LHCN-M2 (cell line): ENCODE measurements around the gene GLUL. TPM values are rescaled to one million over a fixed set of nuclear protein-coding genes. Genes with fewer than 3 reads are reported as not detected.

Experiments used
- DNase-seq: peaks from one replicate; pipeline ENCODE4 v3.0.0-alpha.2; 2012; ENCODE audit warnings: low read depth
- polyA plus RNA-seq: library from polyadenylated mRNA; unstranded; fragments of >200 nt; gene quantifications from one replicate; pipeline ENCODE4 v1.2.1, GENCODE V29; 2012; ENCODE audit warnings: missing spikeins
- total RNA-seq: library from RNA; depleted of rRNA; stranded (reverse); fragments of >200 nt; gene quantifications from 2 replicates; pipeline ENCODE4 v1.2.3, GENCODE V29; 2014; rRNA removed

The GLUL gene
- 314 and 387 TPM in 2 replicates for total RNA-seq
- polyA plus RNA-seq: 122 TPM

- DNase-seq: peak; percentile 90
Measured at GRCh38 chr1:182391362-182392049, at the start of gene GLUL. Gene GLUL (minus strand): TSS chr1:182391790. CDS start chr1:182388737, 3,053 bp downstream.

GRCh38 chr1:182438326-182438725 lies 46.7 kb upstream of the GLUL start:
- no peak for DNase-seq

DNA sequence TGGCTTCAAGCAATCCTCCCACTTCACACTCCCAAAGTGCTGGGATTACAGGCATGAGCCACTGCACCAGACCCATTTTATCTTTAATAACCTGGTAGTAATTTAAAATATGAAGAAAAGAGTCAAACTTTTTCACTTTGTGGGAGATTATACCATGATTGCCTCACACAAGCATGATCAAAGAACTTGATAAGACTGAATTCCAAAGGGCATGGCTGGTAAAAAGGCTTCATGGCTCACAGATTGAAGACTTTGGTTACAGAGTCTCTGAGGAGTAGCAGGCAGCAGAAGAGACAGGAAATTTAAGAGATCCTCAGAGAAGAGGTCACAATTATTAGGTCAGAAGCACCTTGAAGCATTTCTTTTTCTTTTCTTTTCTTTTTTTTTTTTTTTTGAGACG lies 42.0 kb upstream of the GLUL start:
- no peak for DNase-seq

DNA sequence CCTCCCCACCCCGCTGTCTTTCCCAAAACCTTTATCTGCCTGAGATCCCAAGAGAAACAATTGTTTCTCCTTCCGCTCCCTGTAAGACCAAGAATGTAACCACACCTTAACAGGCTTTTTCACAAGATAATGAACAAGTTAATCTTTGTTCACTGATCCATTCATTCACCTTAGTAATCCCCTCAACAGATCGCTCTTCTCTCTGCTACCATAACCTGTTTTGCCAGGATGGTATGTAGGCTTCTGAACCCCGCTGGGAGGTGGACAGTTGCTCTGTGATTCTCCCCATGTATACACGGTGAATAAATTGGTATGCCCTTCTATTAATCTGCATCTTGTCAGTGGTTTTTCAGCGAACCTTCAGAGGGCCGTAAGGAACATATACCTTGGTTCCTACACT lies 39.7 kb upstream of the GLUL start:
- DNase-seq: no peak

DNA sequence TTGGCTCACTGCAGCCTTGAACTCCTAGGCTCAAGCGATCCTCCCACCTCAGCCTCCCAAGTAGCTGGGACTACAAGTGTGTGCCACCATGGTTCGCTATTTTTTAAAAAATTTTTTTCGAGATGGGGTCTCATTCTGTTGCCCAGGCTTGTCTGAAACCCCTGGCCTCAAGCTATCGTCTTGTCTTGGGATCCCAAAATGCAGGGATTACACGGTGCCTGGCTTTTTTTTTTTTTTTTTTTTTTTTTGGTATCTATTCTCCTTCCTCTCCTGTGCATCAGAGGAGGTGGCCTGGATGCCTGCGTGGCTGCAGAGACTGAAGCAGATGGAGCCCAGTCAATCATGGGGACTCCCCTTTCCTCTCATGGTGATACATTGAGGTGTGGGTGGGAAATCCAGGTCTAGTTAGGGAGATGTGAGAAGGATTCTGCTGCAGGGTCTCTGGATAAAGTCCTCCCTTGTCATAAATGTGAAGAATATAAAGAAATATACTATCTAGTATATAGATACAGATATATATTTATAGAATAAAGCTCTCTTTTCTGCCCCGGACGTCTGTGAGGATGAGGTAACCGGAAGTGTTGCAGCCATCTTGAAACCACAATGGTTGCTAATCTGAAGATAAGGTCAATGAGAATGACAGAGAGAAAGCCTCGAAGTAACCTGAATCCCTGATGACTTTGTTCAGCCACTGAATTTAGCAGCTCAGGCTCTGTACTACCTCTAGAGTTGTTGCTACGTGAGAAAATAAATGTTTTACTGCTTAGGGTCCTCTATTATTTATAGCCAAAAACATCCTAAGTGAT lies 38.9 kb upstream of the GLUL start:
- no peak for DNase-seq

- DNase-seq: no peak
Measured at GRCh38 chr1:182428043-182428442, 36.5 kb upstream of the GLUL start.

DNA sequence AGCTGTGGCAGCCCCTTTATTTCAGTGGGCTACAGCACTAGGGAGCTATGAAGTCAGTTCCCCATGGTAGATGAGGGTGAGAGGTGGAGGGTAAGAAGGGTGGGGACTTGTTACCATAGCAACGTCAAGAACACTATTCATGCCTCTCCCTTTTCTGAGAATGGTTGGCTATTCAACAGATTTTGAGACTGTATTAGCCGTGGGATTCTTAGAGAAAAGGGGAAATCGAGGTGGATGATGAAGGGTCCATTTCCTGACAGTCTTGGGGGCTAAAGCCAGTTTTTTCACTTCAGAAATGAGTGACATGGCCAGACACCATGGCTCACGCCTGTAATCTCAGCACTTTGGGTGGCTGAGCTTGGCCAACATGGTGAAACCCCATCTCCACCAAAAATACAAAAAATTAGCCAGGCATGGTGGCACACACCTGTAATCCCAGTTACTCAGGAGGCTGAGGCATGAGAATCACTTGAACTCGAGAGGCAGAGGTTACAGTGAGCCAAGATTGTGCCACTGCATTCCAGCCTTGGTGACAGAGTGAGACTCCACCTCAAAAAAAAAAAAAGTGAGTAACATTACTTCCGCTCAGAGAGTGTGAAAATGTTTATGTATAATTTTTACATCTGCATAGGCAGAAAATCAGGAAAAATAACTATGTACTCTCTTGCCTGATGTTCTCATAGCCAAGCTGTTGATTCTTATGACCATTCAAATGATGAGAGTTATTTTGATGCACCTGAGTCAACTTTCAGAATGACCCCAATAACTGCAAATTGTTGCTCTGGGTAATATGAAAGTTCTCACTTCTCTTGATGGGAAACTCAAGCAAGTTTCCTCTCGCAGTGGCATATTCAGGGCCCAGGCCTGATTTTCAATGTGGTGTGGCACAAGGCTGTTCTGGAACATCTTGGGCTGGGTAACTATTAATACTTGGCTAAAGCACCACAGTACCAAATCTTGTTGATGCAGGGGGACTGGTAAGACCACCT lies 35.1 kb upstream of the GLUL start:
- no peak for DNase-seq

DNA sequence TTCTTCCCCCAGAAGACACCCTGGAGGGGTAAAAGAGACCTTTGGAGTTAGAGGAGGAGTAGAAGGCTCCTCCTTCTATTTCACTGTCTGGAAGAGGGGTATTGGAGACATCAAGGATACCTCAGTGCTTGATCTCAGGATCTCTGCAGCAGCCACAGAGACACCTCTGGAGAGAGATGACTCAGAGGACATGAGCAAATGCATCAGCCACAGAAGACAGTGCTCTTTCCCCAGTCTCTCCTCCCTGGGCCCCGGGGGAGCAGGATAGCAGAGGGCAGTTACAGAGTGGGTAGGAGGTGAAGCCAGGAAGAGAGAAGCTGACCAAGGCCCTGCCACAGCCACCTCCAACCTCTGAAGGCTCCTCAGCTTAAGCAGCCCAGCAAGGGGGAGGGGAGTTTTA lies 24.2 kb upstream of the GLUL start:
- no peak for DNase-seq

DNA sequence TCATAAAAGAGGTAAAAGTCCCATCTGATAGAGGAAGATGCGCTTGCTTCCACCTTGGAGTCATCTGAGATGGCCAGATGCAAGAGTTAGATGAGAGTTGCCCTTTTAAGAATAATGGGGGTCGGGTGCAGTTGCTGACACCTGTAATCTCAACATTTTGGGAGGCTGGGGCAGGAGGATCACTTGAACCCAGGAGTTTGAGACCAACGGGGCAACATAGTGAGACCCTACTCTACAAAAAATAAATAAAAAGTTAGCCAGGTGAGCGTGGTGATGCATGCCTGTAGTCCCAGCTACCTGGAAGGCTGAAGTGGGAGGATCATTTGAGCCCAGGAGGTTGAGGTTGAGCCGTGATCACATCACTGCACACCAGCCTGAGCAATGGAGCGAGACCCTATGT lies 22.4 kb upstream of the GLUL start:
- DNase-seq: no peak

DNA sequence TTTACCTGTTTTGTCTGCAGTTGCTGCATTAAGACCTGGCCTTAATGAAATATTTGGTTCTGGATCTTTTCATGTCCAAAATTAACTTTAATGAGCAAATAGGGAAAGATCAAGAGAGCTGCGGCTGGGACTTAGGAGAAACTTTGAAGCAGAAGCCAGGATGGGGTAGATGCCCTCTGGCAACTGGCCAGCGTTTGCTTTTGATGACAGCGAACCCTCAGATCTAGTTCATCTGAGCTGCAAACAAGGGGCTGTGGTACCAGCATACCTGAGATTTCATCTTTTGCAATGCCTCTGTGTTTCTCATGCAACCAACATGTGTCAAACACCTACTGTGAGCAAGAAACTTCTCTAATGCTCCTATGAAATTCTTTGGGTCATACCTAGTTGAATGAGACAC lies 21.9 kb upstream of the GLUL start:
- no peak for DNase-seq

DNA sequence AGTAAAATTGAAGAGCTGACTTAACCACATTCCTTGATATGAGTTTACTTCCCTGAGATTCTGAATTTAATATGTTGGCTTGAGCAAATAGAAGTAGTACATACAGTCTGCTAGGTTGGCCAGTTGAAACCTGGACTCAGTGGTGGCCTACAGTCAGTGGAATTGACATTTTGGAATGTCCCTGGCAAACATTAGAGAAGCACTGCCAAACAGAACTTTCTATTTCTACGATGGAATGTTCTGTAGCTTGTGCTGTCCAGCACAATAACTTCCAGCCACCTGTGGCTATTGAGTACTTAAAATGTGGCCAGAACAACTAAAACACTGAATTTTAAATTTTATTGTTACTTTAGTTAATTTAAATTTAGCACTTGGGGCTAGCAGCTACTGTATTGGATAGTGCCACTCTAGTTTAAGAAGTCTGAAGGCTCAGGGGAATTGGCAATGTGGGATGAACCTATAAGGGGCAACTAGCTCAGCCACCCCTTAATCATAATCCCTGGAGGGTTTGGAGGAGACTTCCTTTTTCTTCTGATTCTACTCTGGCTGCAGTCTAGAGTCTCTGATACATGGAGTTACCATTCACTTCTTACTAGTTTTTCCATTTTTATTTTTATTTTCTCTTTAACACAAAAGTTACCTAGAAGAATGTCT lies 19.2 kb upstream of the GLUL start:
- no peak for DNase-seq

GRCh38 chr1:182410138-182410537 lies 18.5 kb upstream of the GLUL start:
- DNase-seq: no peak

DNA sequence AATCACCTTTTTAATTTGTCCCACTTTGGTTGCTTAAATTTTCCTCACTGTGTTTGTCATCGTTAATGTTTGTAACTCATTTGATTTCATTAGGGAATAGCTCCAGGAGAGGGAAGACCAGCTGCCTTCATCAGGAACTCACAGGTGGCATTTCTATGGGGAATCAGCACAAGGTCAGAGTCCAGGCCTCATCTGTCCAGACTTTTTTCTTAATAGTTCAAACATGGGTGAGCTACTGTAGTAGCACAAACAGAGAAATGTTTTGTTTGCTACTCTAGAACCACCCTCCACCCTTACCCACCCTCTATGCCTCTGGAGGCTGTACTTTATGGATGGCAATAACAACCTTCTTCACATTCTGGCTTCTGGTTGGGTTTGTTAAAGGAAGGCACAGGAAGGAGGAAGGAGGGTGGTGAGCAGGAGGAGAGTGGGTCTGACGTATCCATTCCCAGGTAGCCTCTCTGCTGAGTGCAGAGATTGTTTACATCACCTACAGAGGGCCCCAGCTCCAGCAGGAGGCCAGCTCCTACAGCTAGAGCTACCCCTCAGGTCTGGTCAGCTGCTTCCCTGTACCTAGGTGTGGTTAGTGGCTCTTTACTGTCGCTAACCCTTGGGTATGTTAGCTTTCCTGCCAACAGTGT lies 17.0 kb upstream of the GLUL start:
- no peak for DNase-seq

- DNase-seq: no peak
Measured at GRCh38 chr1:182407724-182408123, 16.1 kb upstream of the GLUL start.

DNA sequence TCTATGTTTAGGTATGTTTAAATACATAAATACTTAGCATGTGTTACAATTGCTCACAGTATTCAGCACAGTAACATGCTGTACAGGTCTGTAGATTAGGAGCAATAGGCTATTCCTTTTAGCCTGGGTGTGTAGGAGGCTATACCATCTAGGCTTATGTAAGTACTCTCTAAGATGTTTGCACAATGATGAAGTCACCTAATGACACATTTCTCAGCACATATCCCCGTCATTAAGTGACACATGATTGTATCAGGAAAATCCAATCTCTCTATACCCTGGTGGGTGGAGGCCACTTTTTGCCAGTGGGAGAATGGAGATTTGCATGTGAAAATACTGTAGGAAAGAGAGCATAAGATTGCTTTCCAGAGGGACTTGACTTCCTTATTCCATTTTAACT lies 14.4 kb upstream of the GLUL start:
- no peak for DNase-seq

DNA sequence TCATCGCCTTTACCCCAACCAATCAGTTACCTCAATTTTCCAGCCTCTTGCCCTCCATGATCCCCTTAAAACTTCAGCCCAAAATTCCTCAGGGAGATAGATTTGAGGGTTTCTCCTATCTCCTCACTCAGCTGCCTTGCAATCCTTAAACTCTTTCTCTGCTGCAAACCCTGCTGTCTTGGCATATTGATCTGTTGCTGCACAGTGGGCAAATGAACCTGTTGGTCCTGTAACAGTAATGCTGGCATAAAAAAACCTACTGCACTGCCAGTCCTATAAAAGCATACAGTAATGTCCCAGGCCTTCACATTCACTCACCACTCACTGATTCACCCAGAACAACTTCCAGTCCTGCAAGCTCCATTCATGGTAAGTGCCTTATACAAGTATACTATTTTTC lies 14.0 kb upstream of the GLUL start:
- DNase-seq: no peak

- no peak for DNase-seq
Measured at GRCh38 chr1:182404781-182405180, 13.2 kb upstream of the GLUL start.

- no peak for DNase-seq
Measured at GRCh38 chr1:182400567-182400966, 9.0 kb upstream of the GLUL start, which contains the start of gene TEDDM1. Gene TEDDM1 (minus strand): TSS chr1:182400667. CDS start chr1:182400485, 182 bp downstream.

DNA sequence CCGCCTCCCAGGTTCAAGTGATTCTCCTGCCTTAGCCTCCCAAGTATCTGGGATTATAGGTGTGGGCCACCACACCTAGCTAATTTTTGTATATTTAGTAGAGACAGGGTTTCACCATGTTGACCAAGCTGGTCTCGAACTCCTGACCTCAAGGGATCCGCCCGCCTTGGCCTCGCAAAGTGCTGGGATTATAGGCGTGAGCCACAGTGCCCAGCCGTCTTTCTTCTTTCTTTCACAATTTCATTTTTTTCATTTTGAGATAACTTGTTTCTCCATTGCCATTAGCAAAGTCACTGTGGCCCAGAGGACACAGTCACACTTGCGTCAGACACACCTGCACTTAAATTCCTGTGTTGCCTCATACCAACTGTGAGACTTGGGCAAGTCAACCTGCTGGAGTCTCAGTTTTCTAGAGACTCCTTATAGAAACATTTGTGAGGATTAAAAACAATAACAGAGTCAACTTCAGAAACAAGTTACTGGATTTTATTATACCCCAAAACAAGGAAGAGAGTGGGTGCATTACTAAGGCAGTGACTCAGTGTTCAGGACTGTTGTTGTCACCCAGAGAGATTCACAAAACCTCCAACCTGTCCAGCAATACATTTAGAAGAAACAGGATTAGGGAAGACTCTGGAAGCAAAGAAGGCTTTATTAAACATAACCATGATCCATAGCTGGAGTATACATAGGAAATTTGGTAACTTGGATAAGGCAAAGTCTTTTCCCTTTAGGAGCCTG lies 6.2 kb upstream of the GLUL start:
- no peak for DNase-seq

GRCh38 chr1:182395906-182396305 lies 4.3 kb upstream of the GLUL start:
- DNase-seq: no peak
